ENCODE data around the gene TXNIP.
A peak's percentile ranks its signal among the peaks of the same experiment; 100 is the strongest.

TXNIP gene

DNA sequence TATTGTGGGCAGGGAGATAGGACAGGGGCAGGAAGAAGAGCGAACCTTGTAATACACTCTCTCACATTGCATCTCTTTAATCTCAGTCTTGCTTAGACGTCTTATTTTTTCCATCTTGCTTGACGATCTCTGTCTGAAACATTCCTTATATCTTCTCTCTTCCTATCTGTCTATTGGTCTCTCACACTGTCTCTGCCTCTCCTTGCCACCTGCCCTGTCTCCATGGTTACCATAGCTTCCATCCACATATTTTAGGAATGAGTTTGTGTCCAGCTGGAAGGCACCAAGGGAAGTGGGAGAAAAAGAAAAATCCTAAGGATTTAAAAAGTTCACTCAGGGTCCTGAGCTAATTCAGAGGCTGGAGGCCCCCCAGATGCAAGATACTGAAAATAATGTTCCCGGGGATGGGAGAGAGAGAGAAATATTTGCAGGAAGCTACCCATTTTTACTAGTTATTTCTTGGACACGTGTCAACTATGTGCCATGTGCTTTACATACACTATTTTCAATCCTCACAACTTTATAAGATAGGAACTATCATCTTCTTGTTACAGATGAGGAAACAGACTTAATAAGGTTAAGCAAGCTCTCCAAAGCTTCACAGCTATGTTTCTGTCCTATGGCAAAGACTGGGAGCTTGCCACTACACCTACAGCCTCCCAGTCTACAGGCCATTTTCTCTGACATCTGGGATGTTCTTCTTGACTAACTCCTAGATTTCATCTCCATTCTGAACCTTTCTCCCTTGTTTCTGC lies 32.9 kb downstream of the TXNIP start:
- peak; percentile 10 for DNase-seq (ENCODE audit: low spot score)

DNA sequence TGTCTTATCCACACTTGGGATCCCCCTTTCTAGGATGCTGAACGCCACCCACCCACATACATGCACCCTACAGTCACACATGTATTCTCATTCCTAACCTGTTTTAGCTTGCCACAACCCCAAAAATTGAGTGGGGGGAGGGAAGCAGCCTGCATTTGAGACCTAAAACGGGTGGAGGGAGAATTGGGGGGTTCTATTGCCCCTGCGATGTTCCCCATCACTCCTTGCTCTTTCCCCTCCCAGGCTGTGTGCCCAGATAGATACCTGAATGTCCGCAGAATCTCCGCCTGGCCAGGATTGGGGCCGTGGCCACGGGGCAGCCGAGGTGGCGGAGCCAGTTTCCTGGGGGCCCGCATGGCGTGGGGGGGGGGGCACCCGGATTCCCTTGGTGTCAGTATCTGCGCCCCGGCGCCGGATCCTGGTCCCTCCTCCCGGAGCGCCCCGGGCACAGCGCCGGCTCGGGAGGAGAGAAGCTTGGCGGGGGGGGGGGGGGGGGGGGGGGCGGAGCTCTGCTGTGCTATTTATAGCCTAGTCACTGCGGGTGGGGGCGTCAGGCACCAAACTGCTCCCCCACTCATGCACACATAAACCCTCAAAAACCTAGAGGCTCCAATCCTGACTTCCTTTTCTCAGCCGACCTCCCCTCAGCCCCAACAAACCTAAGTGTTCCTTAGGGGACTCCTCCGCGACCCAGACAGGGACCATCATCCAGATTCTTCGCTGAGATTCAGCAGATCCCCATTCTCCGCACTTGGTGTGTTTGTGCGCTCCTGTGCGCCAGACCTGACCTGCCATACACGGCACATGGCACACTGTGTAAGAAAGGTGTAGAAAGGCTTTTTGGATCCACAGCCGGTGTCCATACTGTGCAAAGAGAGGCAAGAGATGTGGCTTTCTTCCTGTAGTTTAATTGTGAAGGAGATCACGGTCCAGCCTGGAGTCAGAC lies 33.9 kb downstream of the TXNIP start:
- no peak for DNase-seq (ENCODE audit: low spot score)

DNA sequence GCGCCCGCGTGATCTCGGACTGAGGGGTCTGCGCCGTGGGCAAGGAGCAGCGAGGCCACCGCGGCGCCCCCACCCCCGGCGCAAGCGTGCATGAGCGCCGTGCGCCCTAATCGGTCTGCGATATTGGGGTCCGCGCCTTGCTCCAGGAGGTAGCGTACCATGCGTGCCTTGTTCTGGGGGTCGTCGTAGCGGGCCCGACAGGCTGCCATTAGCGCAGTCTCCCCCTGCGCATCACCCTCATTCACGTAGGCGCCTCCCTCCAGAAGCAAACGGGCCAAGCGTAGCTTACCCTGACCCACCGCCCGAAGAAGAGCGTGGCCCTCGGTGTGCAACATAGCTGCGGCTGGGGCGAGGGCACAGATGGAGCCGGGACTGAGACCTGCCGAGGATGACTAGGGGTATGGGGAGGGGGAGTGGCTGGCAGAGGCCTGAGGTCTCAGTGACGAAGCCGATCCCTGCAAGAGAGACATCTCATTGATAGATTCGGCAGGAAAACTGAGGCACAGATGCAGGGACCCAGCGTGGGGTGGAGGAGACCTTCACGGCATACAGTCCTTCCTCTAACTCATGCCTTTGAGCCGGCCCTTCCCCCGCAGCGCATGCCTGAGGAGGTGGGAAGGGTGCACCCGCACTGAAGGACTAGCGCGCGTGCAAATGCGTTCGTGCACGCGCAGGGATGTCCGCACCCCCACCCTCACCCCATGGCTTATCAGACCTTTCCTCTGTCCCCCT lies 34.8 kb downstream of the TXNIP start:
- no peak for DNase-seq (ENCODE audit: low spot score)

DNA sequence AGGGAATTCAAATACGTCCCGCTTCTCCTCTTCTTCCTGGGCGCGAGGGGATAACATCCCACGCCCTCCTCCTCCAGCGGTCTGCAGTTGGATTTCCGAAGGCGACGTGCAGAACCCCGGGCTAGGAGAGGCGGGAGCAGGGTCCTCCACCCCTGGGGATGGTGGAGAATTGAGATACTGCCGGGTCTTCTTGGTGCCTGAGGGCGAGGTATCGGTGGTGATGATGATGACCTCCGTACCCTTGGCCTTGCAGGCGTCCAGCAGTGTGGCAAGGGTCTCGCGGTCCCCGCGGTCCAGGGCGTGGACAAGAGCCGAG lies 35.3 kb downstream of the TXNIP start:
- DNase-seq (ENCODE audit: low spot score) = no peak

DNA sequence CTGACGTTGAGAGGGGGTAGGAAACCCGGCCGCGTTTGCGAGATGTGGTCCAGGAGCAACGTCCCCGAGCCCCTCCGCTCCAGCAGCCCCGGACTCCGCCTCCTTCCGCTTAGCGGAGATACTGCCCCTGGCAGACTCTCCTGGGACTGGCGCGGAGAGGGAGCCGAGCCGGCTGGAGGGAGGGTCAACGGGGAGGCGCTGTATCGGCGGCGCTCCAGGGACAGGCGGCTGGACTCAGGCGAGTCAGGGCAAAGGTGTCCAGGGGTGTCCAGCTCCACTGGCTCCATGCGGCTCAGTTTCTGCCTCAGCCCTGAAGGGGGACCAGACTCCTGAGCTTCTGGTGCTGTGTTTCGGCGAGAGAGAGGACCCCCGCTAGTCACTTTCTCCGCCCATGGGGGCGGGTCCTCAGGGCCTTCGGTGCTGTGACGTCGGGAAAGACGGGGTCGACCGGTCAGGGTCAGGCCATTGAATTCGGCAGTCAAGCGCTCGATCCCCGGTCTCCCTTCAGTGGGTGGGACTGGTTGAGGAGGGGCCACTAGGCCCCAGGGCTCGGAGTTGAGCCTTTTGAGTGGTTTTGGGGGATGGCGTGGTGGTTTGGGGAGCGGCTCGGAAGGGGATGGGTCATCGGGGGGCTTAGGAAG lies 35.8 kb downstream of the TXNIP start:
- no peak for DNase-seq (ENCODE audit: low spot score)

DNA sequence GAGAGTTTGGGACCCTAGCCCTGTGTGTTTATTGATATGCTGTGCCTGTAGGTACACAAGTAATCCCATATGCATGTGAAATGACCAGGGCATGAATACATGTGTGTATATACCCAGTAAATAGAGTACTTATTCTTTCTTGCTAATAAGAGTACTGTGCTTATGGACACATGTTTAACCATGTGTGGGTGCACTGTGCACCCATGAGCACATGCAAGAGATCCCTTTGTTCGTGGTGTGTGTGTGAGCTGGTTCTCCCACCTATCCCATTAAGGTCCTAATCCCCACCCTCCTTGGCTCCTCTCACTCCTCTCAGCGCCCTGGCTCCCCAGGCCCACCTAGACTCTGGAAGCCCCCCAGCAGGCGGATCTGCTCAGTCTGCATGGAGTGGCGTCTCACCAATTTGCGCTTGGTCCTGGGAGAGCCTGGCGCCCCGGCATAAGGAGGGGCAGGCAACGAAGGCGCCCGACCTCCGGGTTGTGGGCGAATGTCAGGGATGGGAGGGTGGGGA lies 36.4 kb downstream of the TXNIP start:
- no peak for DNase-seq (ENCODE audit: low spot score)

DNA sequence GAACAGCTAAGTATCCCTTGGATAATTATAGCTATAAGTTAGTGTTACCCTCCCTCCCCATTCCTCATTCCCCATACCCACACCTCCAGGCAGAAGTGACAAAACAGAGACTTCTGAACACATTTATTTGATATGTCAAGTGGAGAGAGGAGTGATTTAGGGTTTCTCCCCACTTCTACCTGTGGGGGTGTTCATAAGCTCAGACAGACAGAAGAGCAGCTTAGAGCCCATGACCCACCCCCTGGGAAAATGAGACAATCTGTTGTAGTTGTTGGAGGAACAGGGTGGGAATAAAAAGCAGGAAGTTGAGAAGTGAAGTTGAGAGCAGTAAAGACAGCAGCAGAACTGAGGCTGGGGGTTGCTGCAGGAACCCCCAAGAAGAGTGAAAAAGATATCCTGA lies 37.0 kb downstream of the TXNIP start:
- DNase-seq (ENCODE audit: low spot score) = no peak

DNA sequence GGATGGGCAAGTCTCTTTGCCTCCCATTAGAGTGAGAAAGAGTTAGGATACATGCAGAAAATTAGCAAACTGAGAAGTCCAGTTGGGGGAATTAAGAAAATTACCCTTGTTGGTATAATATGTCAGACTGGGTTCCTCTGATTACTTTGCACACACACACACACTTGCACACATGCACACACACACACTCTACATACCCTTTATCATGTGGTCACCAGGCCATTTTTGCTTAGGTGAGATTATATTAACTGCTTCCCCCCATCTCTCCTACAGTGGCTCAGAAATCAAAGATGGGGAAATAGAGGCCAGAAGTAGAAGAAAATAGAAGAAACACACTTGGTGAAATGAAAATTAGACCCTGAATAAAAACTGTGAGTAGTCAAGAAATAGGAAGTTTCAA lies 37.6 kb downstream of the TXNIP start:
- no peak for DNase-seq (ENCODE audit: low spot score)

DNA sequence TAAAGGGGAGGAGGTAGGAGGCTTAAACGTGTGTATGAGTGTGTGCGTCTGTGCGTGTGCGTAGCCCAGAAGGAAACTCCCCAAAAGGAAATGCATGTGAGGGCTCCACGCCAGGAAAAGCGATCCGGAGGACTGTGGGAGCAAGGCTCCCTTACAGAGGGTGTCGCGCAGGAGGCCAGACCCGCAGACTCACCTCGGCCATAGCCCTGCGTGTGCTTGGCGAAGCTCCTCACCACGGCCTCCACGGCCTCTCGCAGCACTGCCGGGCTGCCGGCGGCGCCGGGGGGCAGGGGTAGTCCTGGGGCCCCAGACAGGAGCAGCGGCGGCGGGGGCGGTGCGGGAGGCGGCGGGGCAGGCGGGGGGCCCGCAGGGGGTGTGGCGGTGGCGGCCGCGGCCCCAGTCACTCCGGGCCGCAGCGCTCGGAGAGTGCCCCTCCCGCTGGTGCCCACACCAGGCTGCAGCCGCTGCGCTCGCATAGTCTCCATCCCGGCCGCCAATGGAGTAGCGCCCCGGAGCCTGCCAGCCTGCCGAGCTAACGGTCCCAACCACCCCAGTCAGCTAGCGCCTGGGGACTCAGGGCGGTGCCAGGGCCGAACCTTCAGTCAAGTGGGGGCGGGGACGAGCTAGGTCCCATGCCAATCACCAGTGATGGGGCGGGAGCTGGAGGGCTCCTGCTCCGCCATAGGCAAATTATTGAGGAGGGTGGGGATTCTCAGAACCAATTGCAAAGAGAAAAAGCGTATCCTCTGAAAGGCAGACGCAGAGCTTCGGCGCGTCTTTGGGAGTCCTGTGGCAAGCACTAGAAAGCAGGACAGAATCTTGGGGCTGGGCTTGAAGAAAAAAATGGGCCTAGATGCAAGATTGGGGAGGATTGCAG lies 38.7 kb downstream of the TXNIP start, which contains the start of gene LIX1L:
Gene LIX1L, minus strand, starts transcription at position 575 of the 877 bp plus-strand sequence. Its CDS starts 90 bp downstream, at position 485.
- peak; percentile 96 for DNase-seq (ENCODE audit: low spot score)

DNA sequence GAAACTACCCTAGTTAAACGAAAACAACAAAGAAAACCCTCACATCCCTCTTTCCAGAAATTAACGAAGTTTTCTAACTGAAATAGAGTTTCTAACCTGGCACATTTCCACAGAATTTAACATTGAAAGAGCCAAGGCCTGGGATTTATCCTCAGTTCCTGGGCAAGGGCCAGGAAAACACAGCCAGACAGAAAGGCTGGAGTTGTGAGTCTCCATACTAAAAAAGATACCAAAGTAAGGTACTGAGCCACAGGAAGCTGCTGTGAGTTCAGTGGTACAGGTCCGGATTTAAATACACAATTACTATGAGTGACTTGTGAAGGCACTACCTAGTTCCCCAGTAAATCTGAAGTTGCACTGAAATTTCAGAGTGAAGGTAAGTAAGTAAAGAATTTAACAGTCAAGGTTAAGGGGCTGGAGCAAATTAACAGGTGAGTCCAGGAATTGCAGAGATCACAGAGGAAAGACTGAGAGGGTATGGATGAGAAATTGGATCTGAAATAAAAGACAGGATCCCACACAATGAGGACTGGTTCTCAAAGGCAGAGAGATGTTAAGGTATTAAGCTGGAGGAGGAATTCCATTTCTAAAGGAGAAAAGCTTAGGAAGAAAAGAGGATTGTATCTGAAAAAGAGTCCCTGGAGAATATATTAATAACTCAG lies 39.5 kb downstream of the TXNIP start:
- no peak for DNase-seq (ENCODE audit: low spot score)

DNA sequence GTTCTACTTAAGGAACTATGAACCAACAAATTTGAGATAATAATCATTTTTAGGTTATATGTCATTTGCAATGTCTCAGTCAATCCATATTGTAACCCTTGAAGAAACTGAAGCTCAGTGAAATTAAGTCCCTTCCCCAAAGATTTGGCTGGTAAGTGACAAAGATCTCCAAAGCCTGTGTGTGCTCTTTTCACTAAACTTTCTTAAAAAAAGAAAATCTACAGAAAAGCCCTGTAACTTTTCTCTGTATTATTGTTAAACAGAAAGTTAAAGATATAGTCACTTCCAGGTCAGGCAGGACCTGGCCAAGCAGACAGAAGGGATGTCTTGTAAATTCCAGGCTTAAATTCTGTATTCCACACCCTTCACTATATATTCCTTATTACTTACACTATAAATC lies 40.0 kb downstream of the TXNIP start:
- no peak for DNase-seq (ENCODE audit: low spot score)

DNA sequence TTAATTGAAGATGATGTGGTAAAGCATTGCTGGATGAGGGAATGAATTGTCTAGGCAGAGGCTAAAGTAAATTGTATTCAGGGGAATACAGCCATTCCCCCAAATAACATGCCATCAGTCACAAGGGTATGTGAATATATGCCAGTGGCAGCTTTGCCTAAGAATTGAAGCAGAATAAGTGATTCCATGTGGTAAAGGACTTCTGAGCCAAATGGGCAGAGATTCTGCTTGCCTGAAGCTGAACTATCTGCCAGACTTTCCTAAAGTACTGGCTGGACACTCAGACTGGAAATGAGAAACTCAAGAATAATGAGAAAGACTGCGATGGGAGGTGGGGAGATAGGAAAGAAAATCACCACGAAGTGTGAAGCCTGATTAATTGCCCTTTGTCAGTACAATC lies 40.9 kb downstream of the TXNIP start:
- DNase-seq (ENCODE audit: low spot score) = no peak

DNA sequence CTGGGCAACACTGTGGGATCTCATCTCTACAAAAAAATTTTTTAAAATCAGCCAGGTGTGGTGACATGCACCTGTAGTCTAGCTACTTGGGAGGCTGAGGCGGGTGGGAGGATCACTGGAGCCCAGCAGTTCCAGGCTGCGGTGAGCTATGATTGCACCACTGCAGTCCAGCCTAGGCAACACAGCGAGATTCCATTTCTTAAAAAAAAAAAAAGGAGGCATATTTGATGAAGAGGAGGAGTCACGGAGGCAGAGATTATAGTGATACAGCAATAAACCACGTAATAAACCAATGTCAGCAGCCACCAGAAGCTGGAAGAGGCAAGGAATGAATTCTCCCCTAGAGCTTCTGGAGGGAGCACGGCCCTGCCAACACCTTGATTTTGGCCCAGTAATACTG lies 42.5 kb downstream of the TXNIP start:
- no peak for DNase-seq (ENCODE audit: low spot score)

DNA sequence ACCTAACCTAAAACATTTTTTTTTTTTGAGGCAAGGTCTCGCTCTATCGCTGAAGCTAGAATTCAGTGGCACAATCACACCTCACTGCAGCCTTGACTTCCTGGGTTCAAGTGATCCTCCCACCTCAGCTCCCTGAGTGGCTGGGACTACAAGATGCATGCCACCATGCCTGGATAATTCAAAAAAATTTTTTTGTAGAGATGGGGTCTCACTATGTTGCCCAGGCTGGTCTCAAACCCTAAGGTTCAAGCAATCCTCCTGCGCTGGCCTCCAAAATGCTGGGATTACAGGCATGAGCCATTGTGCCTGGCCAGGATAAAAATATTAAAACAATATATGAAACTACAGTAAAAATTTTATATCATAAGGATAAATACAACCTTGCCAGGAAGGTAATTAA lies 43.5 kb downstream of the TXNIP start:
- DNase-seq (ENCODE audit: low spot score) = no peak

DNA sequence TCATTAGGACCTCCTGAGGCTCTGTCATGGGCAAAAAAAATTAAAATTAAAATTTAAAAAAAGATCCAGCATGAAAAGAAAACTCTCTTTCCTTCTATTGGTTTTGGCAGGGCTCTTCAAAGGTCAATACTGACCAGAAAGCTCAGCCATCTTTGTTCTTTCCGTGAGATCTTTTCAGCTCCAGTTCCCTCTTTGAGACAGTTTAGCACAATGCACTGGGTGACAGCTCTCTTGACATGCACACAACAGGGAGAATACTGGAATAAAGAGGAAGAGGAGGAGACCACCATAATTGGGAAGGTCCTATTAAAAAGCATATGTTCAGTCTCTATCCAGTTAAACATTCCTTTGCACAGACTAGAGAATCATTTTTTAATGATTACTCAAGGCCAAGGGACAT lies 44.9 kb downstream of the TXNIP start:
- no peak for DNase-seq (ENCODE audit: low spot score)

DNA sequence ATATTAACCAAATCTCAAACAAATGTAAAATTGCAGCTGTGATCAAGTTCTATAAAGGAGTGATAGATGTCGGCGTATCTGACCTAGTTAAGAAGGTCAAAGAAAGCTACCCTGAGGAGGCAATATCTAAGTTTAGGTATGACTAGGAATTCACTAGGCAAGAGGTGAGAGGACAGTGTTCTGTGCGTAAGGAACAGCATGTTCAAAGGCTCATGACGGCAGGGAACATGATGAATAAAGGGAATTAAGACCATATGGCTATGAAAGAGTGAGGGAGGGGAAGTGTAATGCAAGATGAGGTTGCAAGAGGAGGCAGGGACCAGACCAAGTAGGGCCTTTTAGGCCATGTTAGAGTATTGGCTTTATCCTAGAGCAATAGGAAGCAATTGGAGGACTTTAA lies 47.2 kb downstream of the TXNIP start:
- DNase-seq (ENCODE audit: low spot score) = no peak

DNA sequence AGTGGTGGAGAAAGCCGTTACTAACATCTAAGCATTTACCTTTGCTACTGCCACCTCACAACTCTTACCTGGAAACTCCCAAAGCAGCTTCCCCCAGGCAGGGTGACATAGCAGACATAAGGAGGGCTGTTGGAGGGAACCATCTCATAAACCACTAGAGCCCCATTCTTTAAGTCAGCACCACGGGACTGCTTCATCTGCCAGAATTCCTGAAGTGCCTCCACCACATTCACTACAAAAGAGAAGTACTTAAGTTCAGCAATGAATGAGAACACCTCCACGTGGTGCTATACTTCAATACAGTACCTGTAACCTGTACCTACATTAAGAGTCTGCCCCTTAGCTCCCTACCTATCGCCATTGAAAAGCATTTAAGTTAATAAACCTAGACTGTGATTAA lies 48.8 kb downstream of the TXNIP start:
- DNase-seq (ENCODE audit: low spot score) = peak; percentile 3

DNA sequence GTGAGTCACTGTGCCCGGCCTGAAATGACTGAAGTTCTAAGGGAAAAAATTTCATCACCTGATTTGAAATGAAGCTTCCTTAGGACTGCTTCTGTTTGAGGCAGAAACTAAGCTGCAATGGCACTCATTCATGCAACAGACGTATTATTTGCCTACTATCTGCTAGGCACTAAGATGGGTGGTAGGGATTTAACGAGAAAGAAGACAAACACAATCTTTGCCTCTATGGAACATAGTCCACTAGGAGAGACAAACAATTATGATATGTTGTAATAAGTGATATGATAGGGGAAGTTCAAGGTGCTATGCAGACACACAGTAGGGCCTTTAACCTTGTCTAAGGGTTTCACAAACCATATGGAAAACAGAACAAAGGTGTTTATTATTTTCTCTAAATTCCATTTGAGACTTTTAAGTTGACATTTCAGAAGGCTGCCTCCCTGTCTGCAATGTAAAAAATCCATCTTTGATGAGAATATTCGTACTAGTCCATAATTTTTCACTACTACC lies 49.8 kb downstream of the TXNIP start:
- peak; percentile 3 for DNase-seq (ENCODE audit: low spot score)

DNA sequence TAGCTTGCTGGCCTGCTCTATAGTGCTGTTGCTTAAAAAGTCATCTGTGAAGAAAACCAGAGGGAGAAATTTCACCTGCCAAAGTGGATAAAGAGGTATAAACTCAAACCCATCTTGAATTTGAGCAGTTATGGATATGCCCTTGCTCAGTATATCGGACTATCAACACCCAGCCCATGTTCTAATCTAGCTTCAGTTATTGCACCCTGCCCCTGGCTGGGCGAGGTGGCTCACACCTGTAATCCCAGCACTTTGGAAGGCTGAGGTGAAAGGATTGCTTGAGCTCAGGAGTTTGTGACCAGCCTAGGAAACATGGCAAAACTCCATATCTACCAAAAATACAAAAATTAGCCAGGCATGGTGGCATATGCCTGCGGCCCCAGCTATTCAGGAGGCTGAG lies 51.8 kb downstream of the TXNIP start:
- DNase-seq (ENCODE audit: low spot score) = no peak

DNA sequence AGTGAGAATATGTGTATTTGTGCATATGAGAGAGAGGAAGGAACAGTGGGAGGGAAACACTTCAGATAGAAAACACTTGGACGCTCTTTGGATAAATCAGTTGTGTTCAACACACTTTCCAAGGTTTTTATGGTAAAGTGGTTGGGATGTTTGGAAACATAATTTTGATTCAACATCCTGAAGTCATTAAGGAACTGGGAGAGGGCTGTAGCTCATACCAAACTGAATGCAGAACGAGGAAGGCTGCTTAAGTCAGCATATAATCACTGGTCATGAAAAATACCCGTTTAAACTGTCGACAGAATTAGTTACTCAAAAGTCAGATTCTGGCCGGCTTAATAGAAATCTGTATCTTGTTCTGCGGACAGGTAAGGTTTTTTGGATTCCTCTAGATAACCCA lies 53.5 kb downstream of the TXNIP start:
- DNase-seq (ENCODE audit: low spot score) = no peak

All from hematopoietic multipotent progenitor cell treated with erythropoietin and hydrocortisone succinate and interleukin-3 and kit ligand, for 17 days (in vitro differentiated cells).